DOHH2 (cell line): ENCODE results near the gene TBC1D20.

ENCODE experiments used
- H3F3A ChIP-seq: fragments of 200-600 bp; sonication (generic), shearing (Covaris generic); 2 replicates; pipeline ENCODE4 v1.6.0; 2016; ENCODE audit warnings: antibody characterized with exemption, mild to moderate bottlenecking; ENCODE audit not compliant: control insufficient read depth, insufficient read depth
- H3K27ac ChIP-seq: fragments of 200-600 bp; sonication (generic); 2 replicates; pipeline ENCODE4 v1.5.1; 2014; ENCODE audit warnings: low read depth, mild to moderate bottlenecking, low read length, moderate library complexity
- H3K27me3 ChIP-seq: fragments of 200-600 bp; sonication (generic); 2 replicates; pipeline ENCODE4 v1.6.1; 2014; ENCODE audit warnings: mild to moderate bottlenecking, low read length, mixed read lengths; ENCODE audit not compliant: control insufficient read depth
- H3K36me3 ChIP-seq: fragments of 200-600 bp; sonication (generic); 2 replicates; pipeline ENCODE4 v1.6.1; 2014; ENCODE audit warnings: mild to moderate bottlenecking, low read length, moderate library complexity, mixed read lengths; ENCODE audit not compliant: control insufficient read depth
- H3K4me1 ChIP-seq: fragments of 200-600 bp; sonication (generic); 2 replicates; pipeline ENCODE4 v1.6.1; 2014; ENCODE audit warnings: mild to moderate bottlenecking, low read length, mixed read lengths; ENCODE audit not compliant: control insufficient read depth
- H3K4me2 ChIP-seq: fragments of 200-600 bp; sonication (generic); 2 replicates; pipeline ENCODE4 v1.6.0; 2014; ENCODE audit warnings: mild to moderate bottlenecking, low read length, moderate library complexity
- H3K4me3 ChIP-seq: fragments of 200-600 bp; sonication (generic); 2 replicates; pipeline ENCODE4 v1.5.1; 2014; ENCODE audit warnings: mild to moderate bottlenecking, low read length, mixed read lengths
- H3K79me2 ChIP-seq: fragments of 200-600 bp; sonication (generic); 2 replicates; pipeline ENCODE4 v1.6.1; 2014; ENCODE audit warnings: mild to moderate bottlenecking, low read length, mixed read lengths; ENCODE audit not compliant: control insufficient read depth
- H3K9me2 ChIP-seq: fragments of 200-600 bp; sonication (generic); replicated peaks from 2 replicates; pipeline ENCODE4 v1.6.1; 2014; ENCODE audit warnings: mild to moderate bottlenecking, low read length, mixed read lengths; ENCODE audit not compliant: control insufficient read depth
- H3K9me3 ChIP-seq: fragments of 200-600 bp; sonication (generic); 2 replicates; pipeline ENCODE4 v1.6.1; 2014; ENCODE audit warnings: antibody characterized with exemption, low read length, mixed read lengths; ENCODE audit not compliant: control insufficient read depth, insufficient read depth
- H4K20me1 ChIP-seq: fragments of 200-600 bp; sonication (generic); 2 replicates; pipeline ENCODE4 v1.6.0; 2014; ENCODE audit warnings: low read depth, mild to moderate bottlenecking, antibody characterized with exemption, low read length, moderate library complexity; ENCODE audit not compliant: control insufficient read depth, insufficient read depth
- CTCF ChIP-seq: fragments of 200-600 bp; sonication (generic); IDR thresholded peaks from one replicate; pipeline ENCODE4 v1.5.1; 2014; ENCODE audit warnings: antibody characterized with exemption, mild to moderate bottlenecking, low read depth, low read length; ENCODE audit not compliant: poor library complexity, severe bottlenecking
- EZH2phosphoT487 ChIP-seq: fragments of 200-600 bp; sonication (generic); IDR thresholded peaks from 2 replicates; pipeline ENCODE4 v1.6.1; 2017; ENCODE audit warnings: borderline replicate concordance, mild to moderate bottlenecking, antibody characterized with exemption, low read length, moderate library complexity, mixed read lengths

The TBC1D20 gene

GRCh38 chr20:427401-427800, 34.9 kb downstream of the TBC1D20 start:
- no peaks in the 10 kb centered on the region for H3F3A ChIP-seq
- no peaks in the 10 kb centered on the region for H3K4me1 ChIP-seq
- no peaks in the 10 kb centered on the region for H3K9me3 ChIP-seq
- no peaks in the 10 kb centered on the region for H3K36me3 ChIP-seq
- H3K9me2 ChIP-seq: no peaks in the 10 kb centered on the region
- no peaks in the 10 kb centered on the region; the same call in 1 of the 2 replicates for H4K20me1 ChIP-seq
- TF ChIP-seq CTCF: no peak
- no peak for TF ChIP-seq EZH2phosphoT487
- H3K27me3 ChIP-seq: no peaks in the 10 kb centered on the region
- no peak overlapping the region for H3K4me2 ChIP-seq
- no peaks in the 10 kb centered on the region for H3K79me2 ChIP-seq
- no peak overlapping the region for H3K27ac ChIP-seq
- H3K4me3 ChIP-seq: no peak overlapping the region

- Histone ChIP-seq H3K36me3 (no peaks in the 10 kb centered on the region), H3K27ac (no peak overlapping the region)
- TF ChIP-seq EZH2phosphoT487: no peak
- TF ChIP-seq CTCF: no peak
Measured at GRCh38 chr20:426566-426965, 35.8 kb downstream of the TBC1D20 start.

GRCh38 chr20:421685-422250, 40.6 kb downstream of the TBC1D20 start:
- H3F3A ChIP-seq: no peaks in the 10 kb centered on the region
- no peak overlapping the region for H3K27ac ChIP-seq
- no peak for TF ChIP-seq EZH2phosphoT487
- peaks cover 11% of the 10 kb centered on the region for H3K4me1 ChIP-seq
- no peak overlapping the region for H3K4me3 ChIP-seq
- H3K9me2 ChIP-seq: no peaks in the 10 kb centered on the region
- no peaks in the 10 kb centered on the region for H4K20me1 ChIP-seq
- H3K4me2 ChIP-seq: no peak overlapping the region
- H3K79me2 ChIP-seq: no peaks in the 10 kb centered on the region
- H3K27me3 ChIP-seq: no peaks in the 10 kb centered on the region
- no peaks in the 10 kb centered on the region for H3K36me3 ChIP-seq
- H3K9me3 ChIP-seq: no peaks in the 10 kb centered on the region

More at GRCh38 chr20:426566-426965, 35.8 kb downstream of the TBC1D20 start:
- H3K4me3 ChIP-seq: no peak overlapping the region
- no peak overlapping the region for H3K4me2 ChIP-seq
- no peaks in the 10 kb centered on the region; the same call in 1 of the 2 replicates for H4K20me1 ChIP-seq
- H3F3A ChIP-seq: no peaks in the 10 kb centered on the region
- H3K27me3 ChIP-seq: no peaks in the 10 kb centered on the region
- no peaks in the 10 kb centered on the region for H3K9me3 ChIP-seq
- no peaks in the 10 kb centered on the region for H3K9me2 ChIP-seq
- H3K4me1 ChIP-seq: no peaks in the 10 kb centered on the region
- no peaks in the 10 kb centered on the region for H3K79me2 ChIP-seq

- Histone ChIP-seq H3K9me2 (no peaks in the 10 kb centered on the region), H3K4me1 (peaks cover 11% of the 10 kb centered on the region), H3F3A (no peaks in the 10 kb centered on the region), H3K79me2 (no peaks in the 10 kb centered on the region), H3K9me3 (no peaks in the 10 kb centered on the region), H3K27me3 (no peaks in the 10 kb centered on the region), H3K36me3 (no peaks in the 10 kb centered on the region), H3K27ac (no peak overlapping the region), H3K4me2 (no peak overlapping the region), H4K20me1 (no peaks in the 10 kb centered on the region), H3K4me3 (no peak overlapping the region)
- TF ChIP-seq CTCF (no peak), EZH2phosphoT487 (no peak)
Measured at GRCh38 chr20:420721-421574, 41.4 kb downstream of the TBC1D20 start.
